GM19023 (cell line): Measurements from ENCODE around the gene ATP1B2.
"Not testable (repeated sequence)": the region's sequence is repeated elsewhere in the genome, so short reads cannot be mapped to it uniquely, and the experiment has no call there.

ENCODE experiments used
- ATAC-seq: cut with Tn5 transposase; IDR thresholded peaks from one replicate; pipeline ENCODE4 v1.9.1; 2021; ENCODE audit warnings: mild to moderate bottlenecking, moderate library complexity; ENCODE audit not compliant: unreplicated experiment

ATP1B2 gene

DNA sequence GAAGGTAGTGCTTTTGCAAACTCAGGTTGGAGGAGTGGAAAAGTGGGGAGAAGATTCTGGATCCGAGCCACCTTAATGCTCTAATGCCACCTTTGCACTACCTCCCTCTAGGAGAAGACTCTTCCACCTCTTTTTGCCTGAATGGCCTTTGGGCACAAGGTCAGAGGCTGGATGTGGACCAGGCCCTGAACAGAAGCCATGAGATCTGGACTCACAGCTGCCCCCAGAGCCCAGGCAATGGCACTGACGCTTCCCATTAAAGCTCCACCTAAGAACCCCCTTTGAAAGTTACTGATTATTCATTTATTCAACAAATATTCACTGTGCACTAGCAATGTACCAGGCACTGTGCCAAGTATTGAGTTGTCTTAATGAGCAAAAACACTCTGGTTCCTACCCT is 17.6 kb upstream of the ATP1B2 start:
- no peak for ATAC-seq

GRCh38 chr17:7634384-7634783 is 16.3 kb upstream of the ATP1B2 start:
- no peak for ATAC-seq

DNA sequence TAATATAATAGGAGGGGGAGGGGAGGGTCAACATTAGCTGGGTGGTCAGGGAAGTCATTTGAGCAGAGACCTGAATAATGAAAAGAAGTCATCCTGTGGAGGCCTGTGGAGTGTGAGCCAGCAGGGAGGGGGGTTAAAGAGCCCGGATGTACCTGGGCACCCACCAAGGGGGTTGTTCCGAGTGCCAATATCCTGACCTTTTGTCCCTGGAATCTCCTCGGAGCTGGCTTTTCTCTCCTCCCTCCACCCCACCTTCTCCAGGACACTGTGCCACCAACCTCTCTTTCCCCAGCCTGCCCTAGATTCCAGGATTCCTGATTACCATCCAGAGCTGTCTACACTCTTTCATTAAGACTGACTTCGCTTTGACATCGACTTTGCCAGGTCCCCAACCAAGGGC is 14.6 kb upstream of the ATP1B2 start:
- ATAC-seq = no peak

DNA sequence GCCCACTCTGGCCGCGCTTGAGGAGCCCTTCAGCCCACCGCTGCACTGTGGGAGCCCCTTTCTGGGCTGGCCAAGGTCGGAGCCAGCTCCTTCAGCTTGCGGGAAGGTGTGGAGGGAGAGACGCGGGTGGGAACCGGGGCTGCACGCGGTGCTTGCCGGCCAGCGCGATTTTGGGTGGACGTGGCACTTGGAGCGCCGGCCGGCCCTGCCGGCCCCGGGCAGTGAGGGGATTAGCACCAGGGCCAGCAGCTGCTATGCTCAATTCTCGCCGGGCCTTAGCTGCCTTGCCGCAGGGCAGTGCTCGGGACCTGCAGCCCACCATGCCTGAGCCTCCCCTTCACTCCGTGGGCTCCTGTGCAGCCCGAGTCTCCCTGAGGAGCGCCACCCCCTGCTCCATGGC is 9.9 kb upstream of the ATP1B2 start:
- no peak for ATAC-seq

DNA sequence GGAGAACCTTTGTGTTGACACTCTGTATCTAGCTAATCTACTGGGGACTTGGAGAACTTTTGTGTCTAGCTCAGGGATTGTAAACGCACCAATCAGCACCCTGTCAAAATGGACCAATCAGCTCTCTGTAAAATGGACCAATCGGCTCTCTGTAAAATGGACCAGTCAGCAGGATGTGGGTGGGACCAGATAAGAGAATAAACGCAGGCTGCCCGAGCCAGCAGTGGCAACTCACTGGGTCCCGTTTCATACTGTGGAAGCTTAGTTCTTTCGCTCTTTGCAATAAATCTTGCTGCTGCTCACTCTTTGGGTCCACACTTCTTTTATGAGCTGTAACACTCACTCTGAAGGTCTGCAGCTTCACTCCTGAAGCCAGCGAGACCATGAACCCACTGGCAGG is 9.1 kb upstream of the ATP1B2 start:
- not testable (repeated sequence) for ATAC-seq

- no peak for ATAC-seq
These were observed 6.0 kb upstream of the ATP1B2 start for GRCh38 chr17:7644775-7645174.

- ATAC-seq = no peak
These were observed 4.3 kb upstream of the ATP1B2 start for GRCh38 chr17:7646457-7646856.

- no peak for ATAC-seq
These were observed 3.7 kb upstream of the ATP1B2 start for GRCh38 chr17:7647018-7647417.

- no peak for ATAC-seq
These were observed 455 bp downstream of the ATP1B2 start for GRCh38 chr17:7651097-7651664.

- no peak for ATAC-seq
These were observed 1.1 kb downstream of the ATP1B2 start for GRCh38 chr17:7651665-7652387.

DNA sequence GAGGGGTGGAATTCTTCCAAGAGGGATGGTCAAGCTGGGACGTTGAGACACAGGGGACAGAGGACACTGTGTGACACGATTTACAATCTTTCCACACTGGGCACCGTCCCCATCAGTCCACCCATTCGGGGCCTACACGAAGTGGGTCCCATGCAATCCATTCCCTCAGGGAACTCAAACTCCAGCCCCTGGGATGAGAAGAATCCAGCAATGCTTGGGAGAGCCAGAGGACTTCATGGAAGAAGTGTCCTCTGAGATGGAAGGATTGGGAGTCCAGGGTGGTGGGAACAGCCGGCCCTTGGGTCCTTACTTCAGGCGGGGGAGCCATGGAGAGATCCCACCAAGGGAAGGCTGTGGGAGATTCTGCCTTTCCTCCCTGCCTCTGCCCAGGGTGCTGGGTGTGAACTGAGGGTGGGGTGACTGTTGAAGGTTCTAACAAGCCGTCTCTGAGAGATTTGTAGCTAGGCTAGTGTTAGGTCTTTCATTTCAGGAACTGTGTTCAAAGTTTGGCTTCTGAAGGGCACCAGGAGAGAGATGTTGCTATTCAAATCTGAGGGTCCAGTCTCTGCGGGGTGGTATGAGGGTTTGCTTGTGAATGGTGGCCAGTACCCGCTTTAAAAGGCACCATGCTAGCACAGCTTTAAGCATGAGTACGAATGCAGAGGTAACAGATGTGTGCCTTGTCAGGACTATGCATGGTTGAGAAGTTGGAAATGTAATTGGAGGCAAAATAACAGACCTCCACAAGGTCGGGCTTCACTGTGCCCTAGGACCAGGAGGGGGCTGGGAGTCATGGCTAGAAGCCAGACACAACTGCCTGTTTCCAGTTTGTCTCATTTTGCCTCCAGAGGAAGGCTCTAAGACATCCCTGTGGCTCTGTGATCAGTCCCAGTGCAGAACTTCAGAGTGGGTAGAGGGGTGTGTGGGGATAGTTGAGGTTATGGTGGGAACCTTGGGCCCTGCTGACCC is 1.9 kb downstream of the ATP1B2 start:
- no peak for ATAC-seq

- ATAC-seq = no peak
These were observed 4.3 kb downstream of the ATP1B2 start for GRCh38 chr17:7654832-7655540.

DNA sequence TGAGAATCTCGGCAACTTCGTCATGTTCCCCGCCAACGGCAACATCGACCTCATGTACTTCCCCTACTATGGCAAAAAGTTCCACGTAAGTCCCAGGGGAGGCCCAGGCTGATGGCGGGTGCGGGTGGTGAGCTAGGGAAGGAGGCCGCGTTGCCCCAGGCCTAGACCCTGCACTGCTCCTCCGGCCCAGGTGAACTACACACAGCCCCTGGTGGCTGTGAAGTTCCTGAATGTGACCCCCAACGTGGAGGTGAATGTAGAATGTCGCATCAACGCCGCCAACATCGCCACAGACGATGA is 4.8 kb downstream of the ATP1B2 start:
- ATAC-seq = no peak

DNA sequence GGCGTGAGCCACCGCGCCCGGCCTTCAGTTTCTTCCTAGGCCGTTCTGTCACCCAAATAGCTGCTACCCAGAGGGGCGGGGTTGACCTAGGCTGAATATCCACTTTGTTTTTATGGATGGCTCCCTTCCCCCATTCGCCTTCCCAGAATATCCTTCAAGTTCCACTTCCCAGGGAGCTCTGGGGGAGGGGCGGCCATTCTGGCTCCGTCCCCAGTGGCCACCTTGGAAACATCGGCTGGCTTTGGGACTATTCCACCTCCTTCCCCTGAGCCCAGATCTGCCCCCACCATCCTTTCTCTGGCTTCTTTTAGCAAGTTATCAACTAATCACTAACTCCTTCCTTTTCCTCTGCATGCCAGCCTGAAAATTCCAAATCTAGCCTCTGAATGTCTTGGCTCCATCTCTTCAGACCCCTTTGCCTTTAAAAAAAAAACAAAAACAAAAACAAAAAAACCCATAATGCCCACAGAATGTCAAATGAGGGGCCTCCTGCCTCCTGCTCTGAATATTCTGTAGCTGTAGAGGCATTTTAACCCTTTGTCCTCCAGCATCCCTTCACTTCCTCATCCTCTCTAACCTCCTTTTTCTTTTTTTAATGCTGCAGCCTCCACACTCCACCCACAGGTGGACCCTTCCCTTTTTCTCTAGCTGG is 6.4 kb downstream of the ATP1B2 start:
- no peak for ATAC-seq

- no peak for ATAC-seq
These were observed 17.1 kb downstream of the ATP1B2 start for GRCh38 chr17:7667656-7668406.

- no peak for ATAC-seq
These were observed 17.8 kb downstream of the ATP1B2 start for GRCh38 chr17:7668482-7668881.

DNA sequence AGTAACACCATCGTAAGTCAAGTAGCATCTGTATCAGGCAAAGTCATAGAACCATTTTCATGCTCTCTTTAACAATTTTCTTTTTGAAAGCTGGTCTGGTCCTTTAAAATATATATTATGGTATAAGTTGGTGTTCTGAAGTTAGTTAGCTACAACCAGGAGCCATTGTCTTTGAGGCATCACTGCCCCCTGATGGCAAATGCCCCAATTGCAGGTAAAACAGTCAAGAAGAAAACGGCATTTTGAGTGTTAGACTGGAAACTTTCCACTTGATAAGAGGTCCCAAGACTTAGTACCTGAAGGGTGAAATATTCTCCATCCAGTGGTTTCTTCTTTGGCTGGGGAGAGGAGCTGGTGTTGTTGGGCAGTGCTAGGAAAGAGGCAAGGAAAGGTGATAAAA is 22.5 kb downstream of the ATP1B2 start:
- ATAC-seq = no peak

GRCh38 chr17:7674934-7675333 is 24.2 kb downstream of the ATP1B2 start:
- no peak for ATAC-seq

DNA sequence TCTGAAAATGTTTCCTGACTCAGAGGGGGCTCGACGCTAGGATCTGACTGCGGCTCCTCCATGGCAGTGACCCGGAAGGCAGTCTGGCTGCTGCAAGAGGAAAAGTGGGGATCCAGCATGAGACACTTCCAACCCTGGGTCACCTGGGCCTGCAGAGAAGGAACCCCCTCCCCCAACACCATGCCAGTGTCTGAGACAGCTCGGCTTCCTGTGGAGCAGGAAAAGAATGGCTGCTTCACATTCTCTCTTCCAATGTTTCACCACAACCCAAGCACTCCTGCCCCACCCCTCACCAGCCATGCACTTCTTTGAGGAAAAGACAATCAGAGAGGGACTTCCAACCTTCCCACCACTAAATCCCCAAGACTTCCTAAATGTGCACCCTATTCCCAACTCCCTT is 25.8 kb downstream of the ATP1B2 start:
- no peak for ATAC-seq

GRCh38 chr17:7677388-7678067 is 26.8 kb downstream of the ATP1B2 start:
- no peak for ATAC-seq
